Fibroblast of lung (primary cell): ENCODE measurements around the gene PELO.

ENCODE experiments used
- EZH2 ChIP-seq: IDR thresholded peaks from 2 replicates; pipeline ENCODE4 v1.5.1; 2012; ENCODE audit warnings: low read length, control low read depth, mild to moderate bottlenecking; ENCODE audit errors: missing control alignments
- TF ChIP-seq, protein P1 (sequence below), 2 donors: IDR thresholded peaks in 1 of 2; conservative IDR thresholded peaks in 1 of 2; 1 replicate in 1 of 2; 2 replicates in 1 of 2; pipeline ENCODE4 v1.5.1; 2011 to 2012; ENCODE audit warnings: low read length in 2 of 2, control low read depth in 1 of 2, inconsistent platforms in 1 of 2, low read depth in 1 of 2, mild to moderate bottlenecking in 1 of 2

DNA sequence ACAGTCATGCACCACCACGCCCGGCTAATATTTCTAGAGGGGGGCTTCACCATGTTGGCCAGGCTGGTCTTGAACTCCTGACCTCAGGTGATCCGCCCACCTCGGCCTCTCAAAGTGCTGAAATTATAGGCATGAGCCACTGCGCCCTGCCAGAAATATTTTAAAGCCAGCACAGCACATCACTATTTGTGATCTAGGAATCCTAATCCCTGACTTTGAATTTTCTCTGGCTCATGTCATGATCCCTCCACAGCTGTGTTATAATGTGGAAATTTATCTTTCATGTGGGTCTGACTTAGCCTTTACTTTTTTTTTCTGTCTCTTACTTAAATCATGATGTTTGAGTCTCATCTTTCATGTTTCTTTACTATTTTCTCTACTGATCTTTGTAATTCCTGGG is 18.7 kb upstream of the PELO start:
- TF ChIP-seq, protein P1, sequence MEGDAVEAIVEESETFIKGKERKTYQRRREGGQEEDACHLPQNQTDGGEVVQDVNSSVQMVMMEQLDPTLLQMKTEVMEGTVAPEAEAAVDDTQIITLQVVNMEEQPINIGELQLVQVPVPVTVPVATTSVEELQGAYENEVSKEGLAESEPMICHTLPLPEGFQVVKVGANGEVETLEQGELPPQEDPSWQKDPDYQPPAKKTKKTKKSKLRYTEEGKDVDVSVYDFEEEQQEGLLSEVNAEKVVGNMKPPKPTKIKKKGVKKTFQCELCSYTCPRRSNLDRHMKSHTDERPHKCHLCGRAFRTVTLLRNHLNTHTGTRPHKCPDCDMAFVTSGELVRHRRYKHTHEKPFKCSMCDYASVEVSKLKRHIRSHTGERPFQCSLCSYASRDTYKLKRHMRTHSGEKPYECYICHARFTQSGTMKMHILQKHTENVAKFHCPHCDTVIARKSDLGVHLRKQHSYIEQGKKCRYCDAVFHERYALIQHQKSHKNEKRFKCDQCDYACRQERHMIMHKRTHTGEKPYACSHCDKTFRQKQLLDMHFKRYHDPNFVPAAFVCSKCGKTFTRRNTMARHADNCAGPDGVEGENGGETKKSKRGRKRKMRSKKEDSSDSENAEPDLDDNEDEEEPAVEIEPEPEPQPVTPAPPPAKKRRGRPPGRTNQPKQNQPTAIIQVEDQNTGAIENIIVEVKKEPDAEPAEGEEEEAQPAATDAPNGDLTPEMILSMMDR (conservative IDR thresholded peaks at IDR 0.05 in 1 of 2, IDR thresholded peaks at IDR 0.05 in 1 of 2; ENCODE audit: low read depth in 1 of 2, low read length in 2 of 2) = no peak
- no peak for TF ChIP-seq EZH2
